ENCODE data around the gene GFPT1.
A peak's percentile ranks its signal among the peaks of the same experiment; 100 is the strongest.

GFPT1 gene

GRCh38 chr2:69375494-69376353 lies 11.3 kb downstream of the GFPT1 start:
- peak; percentile 62 for TF ChIP-seq CTCF (IDR thresholded peaks at IDR 0.05; ENCODE audit: low read depth, low read length)
- no peaks in the 10 kb centered on the region for H3K27me3 ChIP-seq
- no peak for DNase-seq
- no peaks in the 10 kb centered on the region for H3K4me1 ChIP-seq
- no peaks in the 10 kb centered on the region for H3K9me3 ChIP-seq
- H3K36me3 ChIP-seq = no peaks in the 10 kb centered on the region
- no peak overlapping the region for H3K4me3 ChIP-seq (ENCODE audit: low read depth, low read length)

GRCh38 chr2:69372767-69373166 lies 14.3 kb downstream of the GFPT1 start:
- Histone ChIP-seq H3K9me3 (no peaks in the 10 kb centered on the region), H3K4me1 (no peaks in the 10 kb centered on the region), H3K36me3 (no peaks in the 10 kb centered on the region), H3K4me3 (ENCODE audit: low read depth, low read length) (no peak overlapping the region), H3K27me3 (no peaks in the 10 kb centered on the region)
- TF ChIP-seq CTCF (IDR thresholded peaks at IDR 0.05; ENCODE audit: low read depth, low read length) = no peak
- no peak for DNase-seq

- Histone ChIP-seq H3K36me3 (no peaks in the 10 kb centered on the region), H3K4me1 (no peaks in the 10 kb centered on the region), H3K4me3 (ENCODE audit: low read depth, low read length) (no peak overlapping the region), H3K9me3 (no peaks in the 10 kb centered on the region), H3K27me3 (no peaks in the 10 kb centered on the region)
- TF ChIP-seq CTCF (IDR thresholded peaks at IDR 0.05; ENCODE audit: low read depth, low read length) = no peak
- no peak for DNase-seq
Measured at GRCh38 chr2:69369802-69370201, 17.2 kb downstream of the GFPT1 start.

GRCh38 chr2:69368588-69368987 lies 18.4 kb downstream of the GFPT1 start:
- Histone ChIP-seq H3K4me1 (no peaks in the 10 kb centered on the region), H3K27me3 (no peaks in the 10 kb centered on the region), H3K4me3 (ENCODE audit: low read depth, low read length) (no peak overlapping the region), H3K36me3 (no peaks in the 10 kb centered on the region), H3K9me3 (no peaks in the 10 kb centered on the region)
- no peak for TF ChIP-seq CTCF (IDR thresholded peaks at IDR 0.05; ENCODE audit: low read depth, low read length)
- no peak for DNase-seq

GRCh38 chr2:69359371-69359770 lies 27.7 kb downstream of the GFPT1 start:
- TF ChIP-seq CTCF (IDR thresholded peaks at IDR 0.05; ENCODE audit: low read depth, low read length) = no peak
- H3K4me1 ChIP-seq = no peaks in the 10 kb centered on the region
- no peak for DNase-seq
- no peaks in the 10 kb centered on the region for H3K9me3 ChIP-seq
- no peak overlapping the region for H3K4me3 ChIP-seq (ENCODE audit: low read depth, low read length)
- no peaks in the 10 kb centered on the region; the same call in 1 of the 2 replicates for H3K36me3 ChIP-seq
- no peaks in the 10 kb centered on the region for H3K27me3 ChIP-seq

DNA sequence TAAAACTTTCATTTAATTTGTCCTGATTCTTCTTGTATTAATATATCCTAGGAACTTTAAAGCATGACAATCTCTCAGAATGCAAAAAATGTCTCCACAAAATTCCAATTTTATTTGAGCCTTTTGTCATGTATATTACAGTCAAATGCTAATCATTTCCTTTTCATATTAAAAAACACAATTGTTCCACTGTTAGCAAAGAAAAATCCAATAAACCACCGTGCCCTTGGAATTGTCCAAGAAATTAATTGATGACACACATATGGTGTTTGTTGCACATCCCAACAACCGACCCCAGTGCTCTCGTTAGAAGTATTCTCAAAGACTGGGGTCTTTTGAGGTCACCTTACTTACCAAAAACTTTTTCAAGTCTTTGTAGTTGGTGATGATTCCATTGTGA lies 28.1 kb downstream of the GFPT1 start:
- no peak for DNase-seq
- Histone ChIP-seq H3K36me3 (no peaks in the 10 kb centered on the region; the same call in 1 of the 2 replicates), H3K4me1 (no peaks in the 10 kb centered on the region), H3K4me3 (ENCODE audit: low read depth, low read length) (no peak overlapping the region), H3K27me3 (no peaks in the 10 kb centered on the region), H3K9me3 (no peaks in the 10 kb centered on the region)
- no peak for TF ChIP-seq CTCF (IDR thresholded peaks at IDR 0.05; ENCODE audit: low read depth, low read length)

All from BE2C (cell line).